Measurements from ENCODE around the gene ATAT1. TPM values are rescaled to one million over a fixed set of nuclear protein-coding genes. Genes with fewer than 3 reads are reported as not detected.
A peak's percentile ranks its signal among the peaks of the same experiment; 100 is the strongest.

The ATAT1 gene
- total and polyA plus RNA-seq, 9 of the 15 experiments (the other 6 are each of a cell fraction or from before 2014, with no cell fraction given): 0.65 to 5.8 (median 1.6) TPM

DNA sequence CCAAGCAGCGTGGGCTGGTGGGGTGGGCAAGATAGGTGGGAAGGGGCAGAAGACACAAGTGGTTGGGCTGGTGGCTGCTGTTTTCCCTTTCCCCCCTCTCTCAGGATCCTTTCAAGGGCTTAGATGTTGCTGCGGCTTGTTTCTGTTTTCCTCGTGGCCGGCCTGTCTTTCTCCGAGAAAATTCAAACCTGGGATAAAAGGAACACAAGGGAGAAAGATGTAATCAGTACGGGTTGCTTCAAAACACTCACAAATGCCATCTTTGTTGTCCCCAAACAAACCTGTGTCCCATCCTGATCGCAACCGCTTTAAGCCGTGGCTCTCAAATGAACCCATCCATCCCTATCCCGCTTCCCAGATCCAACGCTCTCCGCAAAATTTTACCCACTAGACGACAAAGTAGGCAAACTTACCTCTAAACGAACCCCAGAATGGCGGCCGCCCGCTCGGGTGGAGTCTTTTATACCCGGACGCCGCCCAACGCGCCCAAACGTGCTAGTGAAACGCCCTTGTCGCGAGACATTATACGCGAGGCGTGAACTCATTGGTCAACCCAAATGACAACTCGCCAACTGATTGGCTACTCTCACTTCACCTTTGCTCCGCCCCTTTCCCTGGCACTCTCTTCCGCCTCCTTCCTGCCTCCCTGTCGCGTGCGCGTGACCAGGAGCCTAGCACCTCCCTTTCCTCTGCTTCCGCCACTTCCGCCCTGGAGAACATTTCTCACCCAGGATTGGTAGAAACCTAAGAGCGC, 9.7 kb upstream of the ATAT1 start, which contains the start of gene PPP1R10 (continued):
- TF ChIP-seq PRPF4 (IDR thresholded peaks at IDR 0.05; ENCODE audit: insufficient read depth, low read depth, low read length, poor library complexity, severe bottlenecking) (peak; percentile 77), CC2D1A (IDR thresholded peaks at IDR 0.05) (peak; percentile 84; the same call in 1 of the 2 replicates), EZH2 (IDR thresholded peaks at IDR 0.05; ENCODE audit: borderline replicate concordance, low read depth, low read length) (no peak), RBM25 (IDR thresholded peaks at IDR 0.05; ENCODE audit: low read depth, low read length, severe bottlenecking) (peak; percentile 76), TGIF2 (CRISPR knock-in tag; IDR thresholded peaks at IDR 0.05) (peak; percentile 93), GATAD2A (IDR thresholded peaks at IDR 0.05) (no peak), RCOR1 (IDR thresholded peaks at IDR 0.05; ENCODE audit: borderline replicate concordance in 1 of 2, low read depth in 2 of 2, low read length in 2 of 2) (no peak; a peak in 1 of 4 replicates), NFXL1 (CRISPR knock-in tag; IDR thresholded peaks at IDR 0.05) (peak; percentile 94), TBP (optimal IDR thresholded peaks at IDR 0.05; ENCODE audit: low read depth, low read length) (no peak), CHAMP1 (IDR thresholded peaks at IDR 0.05) (no peak), MYNN (IDR thresholded peaks at IDR 0.05) (0 out of 2 replicates have a peak, but pooled peaks have one; percentile 45), MYNN (CRISPR knock-in tag; IDR thresholded peaks at IDR 0.05) (no peak)
- TF ChIP-seq, protein P1, sequence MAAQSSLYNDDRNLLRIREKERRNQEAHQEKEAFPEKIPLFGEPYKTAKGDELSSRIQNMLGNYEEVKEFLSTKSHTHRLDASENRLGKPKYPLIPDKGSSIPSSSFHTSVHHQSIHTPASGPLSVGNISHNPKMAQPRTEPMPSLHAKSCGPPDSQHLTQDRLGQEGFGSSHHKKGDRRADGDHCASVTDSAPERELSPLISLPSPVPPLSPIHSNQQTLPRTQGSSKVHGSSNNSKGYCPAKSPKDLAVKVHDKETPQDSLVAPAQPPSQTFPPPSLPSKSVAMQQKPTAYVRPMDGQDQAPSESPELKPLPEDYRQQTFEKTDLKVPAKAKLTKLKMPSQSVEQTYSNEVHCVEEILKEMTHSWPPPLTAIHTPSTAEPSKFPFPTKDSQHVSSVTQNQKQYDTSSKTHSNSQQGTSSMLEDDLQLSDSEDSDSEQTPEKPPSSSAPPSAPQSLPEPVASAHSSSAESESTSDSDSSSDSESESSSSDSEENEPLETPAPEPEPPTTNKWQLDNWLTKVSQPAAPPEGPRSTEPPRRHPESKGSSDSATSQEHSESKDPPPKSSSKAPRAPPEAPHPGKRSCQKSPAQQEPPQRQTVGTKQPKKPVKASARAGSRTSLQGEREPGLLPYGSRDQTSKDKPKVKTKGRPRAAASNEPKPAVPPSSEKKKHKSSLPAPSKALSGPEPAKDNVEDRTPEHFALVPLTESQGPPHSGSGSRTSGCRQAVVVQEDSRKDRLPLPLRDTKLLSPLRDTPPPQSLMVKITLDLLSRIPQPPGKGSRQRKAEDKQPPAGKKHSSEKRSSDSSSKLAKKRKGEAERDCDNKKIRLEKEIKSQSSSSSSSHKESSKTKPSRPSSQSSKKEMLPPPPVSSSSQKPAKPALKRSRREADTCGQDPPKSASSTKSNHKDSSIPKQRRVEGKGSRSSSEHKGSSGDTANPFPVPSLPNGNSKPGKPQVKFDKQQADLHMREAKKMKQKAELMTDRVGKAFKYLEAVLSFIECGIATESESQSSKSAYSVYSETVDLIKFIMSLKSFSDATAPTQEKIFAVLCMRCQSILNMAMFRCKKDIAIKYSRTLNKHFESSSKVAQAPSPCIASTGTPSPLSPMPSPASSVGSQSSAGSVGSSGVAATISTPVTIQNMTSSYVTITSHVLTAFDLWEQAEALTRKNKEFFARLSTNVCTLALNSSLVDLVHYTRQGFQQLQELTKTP (IDR thresholded peaks at IDR 0.05; ENCODE audit: low read depth in 1 of 2, partially characterized antibody in 2 of 2): peak; percentile 89 to 98
- TF ChIP-seq, protein P2, sequence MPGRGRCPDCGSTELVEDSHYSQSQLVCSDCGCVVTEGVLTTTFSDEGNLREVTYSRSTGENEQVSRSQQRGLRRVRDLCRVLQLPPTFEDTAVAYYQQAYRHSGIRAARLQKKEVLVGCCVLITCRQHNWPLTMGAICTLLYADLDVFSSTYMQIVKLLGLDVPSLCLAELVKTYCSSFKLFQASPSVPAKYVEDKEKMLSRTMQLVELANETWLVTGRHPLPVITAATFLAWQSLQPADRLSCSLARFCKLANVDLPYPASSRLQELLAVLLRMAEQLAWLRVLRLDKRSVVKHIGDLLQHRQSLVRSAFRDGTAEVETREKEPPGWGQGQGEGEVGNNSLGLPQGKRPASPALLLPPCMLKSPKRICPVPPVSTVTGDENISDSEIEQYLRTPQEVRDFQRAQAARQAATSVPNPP (IDR thresholded peaks at IDR 0.05; ENCODE audit: borderline replicate concordance, insufficient read depth, insufficient read length): no peak
- TF ChIP-seq, protein P3, sequence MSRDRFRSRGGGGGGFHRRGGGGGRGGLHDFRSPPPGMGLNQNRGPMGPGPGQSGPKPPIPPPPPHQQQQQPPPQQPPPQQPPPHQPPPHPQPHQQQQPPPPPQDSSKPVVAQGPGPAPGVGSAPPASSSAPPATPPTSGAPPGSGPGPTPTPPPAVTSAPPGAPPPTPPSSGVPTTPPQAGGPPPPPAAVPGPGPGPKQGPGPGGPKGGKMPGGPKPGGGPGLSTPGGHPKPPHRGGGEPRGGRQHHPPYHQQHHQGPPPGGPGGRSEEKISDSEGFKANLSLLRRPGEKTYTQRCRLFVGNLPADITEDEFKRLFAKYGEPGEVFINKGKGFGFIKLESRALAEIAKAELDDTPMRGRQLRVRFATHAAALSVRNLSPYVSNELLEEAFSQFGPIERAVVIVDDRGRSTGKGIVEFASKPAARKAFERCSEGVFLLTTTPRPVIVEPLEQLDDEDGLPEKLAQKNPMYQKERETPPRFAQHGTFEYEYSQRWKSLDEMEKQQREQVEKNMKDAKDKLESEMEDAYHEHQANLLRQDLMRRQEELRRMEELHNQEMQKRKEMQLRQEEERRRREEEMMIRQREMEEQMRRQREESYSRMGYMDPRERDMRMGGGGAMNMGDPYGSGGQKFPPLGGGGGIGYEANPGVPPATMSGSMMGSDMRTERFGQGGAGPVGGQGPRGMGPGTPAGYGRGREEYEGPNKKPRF (IDR thresholded peaks at IDR 0.05; ENCODE audit: low read depth, low read length): no peak

Data from K562 (cell line).